HG03064 (cell line): ENCODE measurements around the gene SLC25A3.
"Not testable (repeated sequence)": the region's sequence is repeated elsewhere in the genome, so short reads cannot be mapped to it uniquely, and the experiment has no call there.

Source experiments
- ATAC-seq: cut with Tn5 transposase; IDR thresholded peaks from one replicate; pipeline ENCODE4 v1.9.1; 2021; ENCODE audit warnings: low read depth; ENCODE audit not compliant: unreplicated experiment

The SLC25A3 gene

GRCh38 chr12:98594050-98594835 is 757 bp downstream of the SLC25A3 start:
- peak; percentile 1 for ATAC-seq

GRCh38 chr12:98595243-98595988 is 1.9 kb downstream of the SLC25A3 start:
- ATAC-seq: no peak

- ATAC-seq: not testable (repeated sequence)
Observed at GRCh38 chr12:98597313-98597712, 3.8 kb downstream of the SLC25A3 start.

- no peak for ATAC-seq
Observed at GRCh38 chr12:98601924-98602323, 8.4 kb downstream of the SLC25A3 start.

- no peak for ATAC-seq
Observed at GRCh38 chr12:98606359-98606988, 13.0 kb downstream of the SLC25A3 start.

DNA sequence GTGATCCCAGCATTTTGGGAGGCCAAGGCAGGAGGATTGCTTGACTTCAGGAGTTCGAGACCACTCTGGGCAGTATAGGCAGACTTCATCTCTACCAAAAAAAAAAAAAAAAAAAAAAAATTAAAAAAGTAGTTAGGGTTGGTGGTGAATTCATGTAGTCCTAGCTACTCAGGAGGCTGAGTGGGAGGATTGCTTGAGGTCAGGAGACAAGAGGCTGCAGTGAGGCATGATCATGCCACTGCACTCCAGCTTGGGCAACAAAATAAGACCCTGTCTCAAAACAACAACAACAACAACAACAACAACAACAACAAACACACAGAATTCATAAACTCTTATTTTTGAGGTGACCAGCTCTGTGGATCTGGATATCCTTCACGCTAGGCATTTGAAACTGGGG is 17.1 kb downstream of the SLC25A3 start:
- ATAC-seq: no peak

GRCh38 chr12:98612696-98613334 is 19.3 kb downstream of the SLC25A3 start:
- peak; percentile 74 for ATAC-seq

GRCh38 chr12:98618952-98619351 is 25.5 kb downstream of the SLC25A3 start:
- ATAC-seq: no peak

DNA sequence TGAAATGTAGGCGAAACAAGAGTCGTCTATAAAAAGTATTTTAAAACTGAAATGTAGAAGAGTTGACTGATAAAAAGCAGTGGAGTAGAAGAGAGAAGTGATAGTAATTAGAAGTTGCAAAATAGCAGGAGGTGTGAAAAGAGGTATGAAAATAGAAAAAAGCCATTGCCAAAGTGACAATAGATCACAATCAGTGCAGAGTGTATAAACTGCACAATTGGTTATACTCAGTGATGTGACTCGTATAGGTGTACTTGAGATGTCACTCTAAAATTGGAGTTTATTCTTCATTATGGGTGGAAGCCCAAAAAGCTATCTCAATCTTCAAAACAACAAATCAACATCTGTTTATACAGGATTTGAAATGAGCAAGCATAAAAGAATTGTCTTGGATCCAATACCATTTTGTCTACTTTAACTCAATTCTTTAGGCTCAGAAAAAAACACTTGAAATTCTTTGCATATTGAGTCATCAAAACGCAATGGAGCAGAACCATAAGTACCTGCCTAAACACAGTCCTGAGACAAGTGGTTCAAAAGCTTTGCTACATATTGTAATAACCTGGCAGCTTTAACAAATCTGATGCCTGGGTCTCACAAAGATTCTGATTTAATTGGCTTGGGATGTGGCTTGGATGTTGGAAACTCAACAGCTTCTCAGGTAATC is 42.3 kb downstream of the SLC25A3 start:
- ATAC-seq: peak; percentile 80

- no peak for ATAC-seq
Observed at GRCh38 chr12:98637068-98637467, 43.6 kb downstream of the SLC25A3 start.

- ATAC-seq: no peak
Observed at GRCh38 chr12:98638009-98638408, 44.5 kb downstream of the SLC25A3 start.

- ATAC-seq: no peak
Observed at GRCh38 chr12:98639491-98639890, 46.0 kb downstream of the SLC25A3 start.

DNA sequence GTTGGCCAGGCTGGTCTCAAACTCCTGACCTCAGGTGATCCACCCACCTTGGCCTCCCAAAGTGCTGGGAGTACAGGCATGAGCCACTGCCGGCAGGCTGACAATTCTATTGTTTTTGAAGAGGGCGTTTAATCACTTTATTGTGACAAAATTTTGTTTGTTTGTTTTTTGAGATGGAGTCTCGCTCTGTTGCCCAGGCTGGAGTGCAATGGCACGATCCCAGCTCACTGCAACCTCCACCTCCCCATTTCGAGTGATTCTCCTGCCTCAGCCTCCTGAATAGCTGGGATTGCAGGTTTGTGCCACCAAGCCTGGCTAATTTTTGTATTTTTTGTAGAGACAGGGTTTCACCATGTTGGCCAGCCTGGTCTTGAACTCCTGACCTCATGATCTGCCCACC is 49.3 kb downstream of the SLC25A3 start:
- not testable (repeated sequence) for ATAC-seq

GRCh38 chr12:98644433-98644711 is 50.9 kb downstream of the SLC25A3 start:
- ATAC-seq: peak; percentile 19

- peak; percentile 84 for ATAC-seq
Observed at GRCh38 chr12:98644712-98645571, 51.5 kb downstream of the SLC25A3 start, which contains the start of the genes APAF1 and IKBIP. TSS of gene APAF1 (plus strand) at chr12:98645290. CDS start at chr12:98648360, 3,070 bp downstream. TSS of gene IKBIP (minus strand) at chr12:98644788. CDS start at chr12:98644701, 87 bp downstream.

GRCh38 chr12:98645572-98646067 is 52.1 kb downstream of the SLC25A3 start:
- peak; percentile 1 for ATAC-seq

DNA sequence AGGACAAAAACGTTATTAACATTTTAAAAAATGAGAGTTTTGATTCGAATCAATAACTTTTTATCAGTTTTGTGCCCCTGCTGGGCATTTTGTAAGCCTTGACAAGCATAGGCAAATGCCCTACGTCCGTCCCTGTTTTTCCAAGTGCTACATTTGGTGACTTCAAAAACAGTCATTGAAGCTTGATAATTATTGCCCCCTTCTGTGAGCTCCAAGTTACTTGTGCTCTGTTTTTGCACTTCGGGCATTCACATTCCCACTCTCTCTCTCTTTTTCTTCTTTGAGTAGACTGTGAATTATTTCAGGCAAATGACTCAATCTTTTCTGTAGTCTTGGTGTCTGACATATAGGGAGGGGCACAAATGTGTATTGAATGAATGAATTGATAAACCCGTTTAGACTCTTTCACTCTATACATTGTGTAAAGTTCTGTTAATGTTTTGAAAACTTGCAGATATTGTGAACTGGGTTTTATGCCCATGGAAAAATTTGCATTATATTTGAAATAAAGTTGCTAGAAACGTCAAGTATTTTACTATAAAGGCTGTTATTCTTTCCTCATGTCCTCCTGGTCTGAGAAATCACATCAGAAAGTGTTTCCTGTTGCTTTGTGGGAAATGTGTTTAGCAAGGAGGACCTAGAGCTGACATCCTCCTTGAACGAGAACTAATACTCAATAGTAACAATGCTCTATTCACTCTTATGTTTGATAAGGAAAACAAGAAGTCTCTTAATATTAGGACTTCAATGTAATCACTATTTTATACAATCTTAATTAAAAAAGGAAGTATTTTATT is 53.0 kb downstream of the SLC25A3 start:
- ATAC-seq: no peak

GRCh38 chr12:98651328-98651727 is 57.8 kb downstream of the SLC25A3 start:
- ATAC-seq: no peak
